H54 (cell line): ENCODE data around the gene KLHL24.
A peak's percentile ranks its signal among the peaks of the same experiment; 100 is the strongest.

Experiments
- DNase-seq: peaks from one replicate; pipeline ENCODE4 v3.0.0; 2011; ENCODE audit warnings: low spot score, mixed read lengths; ENCODE audit not compliant: insufficient read length
- FAIRE-seq: peaks from 3 replicates; lab custom pipeline; 2011; peaks lifted over from hg19 to GRCh38; lab: Jason Lieb, UNC
- POLR2A ChIP-seq: IDR thresholded peaks from 2 replicates; pipeline ENCODE4 v1.6.1; 2011; ENCODE audit warnings: low read depth, mild to moderate bottlenecking, low read length

The KLHL24 gene

GRCh38 chr3:183730361-183730760, 94.9 kb downstream of the KLHL24 start:
- FAIRE-seq: no peak
- no peak for DNase-seq
- no peak for TF ChIP-seq POLR2A

DNA sequence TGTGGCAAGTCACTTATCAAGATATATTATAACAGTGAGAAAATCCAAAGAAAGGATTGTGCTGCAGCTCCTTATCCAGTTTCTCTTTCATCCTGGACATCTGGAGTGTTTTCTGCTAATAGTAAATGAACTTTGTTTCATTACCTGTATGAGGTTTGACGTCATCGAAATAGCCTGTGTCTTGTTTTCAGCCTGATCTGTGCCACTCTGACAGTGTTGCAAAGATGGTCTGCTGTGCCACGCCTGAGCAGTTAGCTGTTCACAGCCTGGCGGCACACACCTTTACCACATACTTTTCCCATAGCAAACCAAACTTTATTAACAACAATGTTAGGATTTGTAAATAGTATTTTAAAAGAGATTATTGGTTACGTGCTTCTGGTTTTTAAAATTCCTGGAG, 96.2 kb downstream of the KLHL24 start:
- DNase-seq: no peak
- FAIRE-seq: peak; percentile 70
- no peak for TF ChIP-seq POLR2A

- FAIRE-seq (peak; percentile 72), DNase-seq (no peak)
- no peak for TF ChIP-seq POLR2A
These were observed 98.1 kb downstream of the KLHL24 start for GRCh38 chr3:183733553-183733952.
